Uterus (tissue), 2 donors: Measurements from ENCODE around the gene CST6.

Experiments used
- CTCF ChIP-seq, 4 experiments: fragments of 200-600 bp in 2 of 4; fragments of 450-650 bp in 2 of 4; sonication (generic) in 2 of 4; IDR thresholded peaks; one replicate each; pipeline ENCODE4 v1.5.1; 2016 to 2019; ENCODE audit warnings: antibody characterized with exemption in 4 of 4, mild to moderate bottlenecking in 2 of 4, moderate library complexity in 1 of 4
- POLR2A ChIP-seq, 2 donors: fragments of 450-650 bp; IDR thresholded peaks; one replicate each; pipeline ENCODE4 v1.6.1; 2016; ENCODE audit warnings: antibody characterized with exemption in 2 of 2, mild to moderate bottlenecking in 1 of 2, moderate library complexity in 1 of 2

- TF ChIP-seq CTCF (IDR thresholded peaks at IDR 0.05) (no peak), POLR2A (IDR thresholded peaks at IDR 0.05) (no peak)
These were observed 32.9 kb downstream of the CST6 start for GRCh38 chr11:66044757-66045156.
